Measurements from ENCODE around the gene LRSAM1.

LRSAM1 gene

DNA sequence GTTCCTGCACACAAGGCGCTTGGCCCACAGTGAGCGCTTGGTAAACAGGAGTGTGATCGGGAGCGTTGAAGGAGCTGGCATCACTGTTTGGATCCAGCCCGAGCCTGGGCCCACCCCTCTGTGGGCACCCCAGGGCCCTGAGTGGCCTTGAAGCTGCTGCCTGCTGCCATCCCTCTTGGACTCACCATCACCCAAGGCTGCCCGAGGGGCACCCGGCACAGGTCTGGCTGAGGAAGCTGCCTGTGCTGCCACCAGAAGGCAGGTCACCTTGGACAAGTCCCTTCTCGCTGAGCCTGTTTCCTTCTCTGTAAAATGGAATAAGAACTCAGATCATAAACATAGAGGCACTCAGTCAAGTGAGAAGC, 53.6 kb downstream of the LRSAM1 start:
- TF ChIP-seq, protein P1, sequence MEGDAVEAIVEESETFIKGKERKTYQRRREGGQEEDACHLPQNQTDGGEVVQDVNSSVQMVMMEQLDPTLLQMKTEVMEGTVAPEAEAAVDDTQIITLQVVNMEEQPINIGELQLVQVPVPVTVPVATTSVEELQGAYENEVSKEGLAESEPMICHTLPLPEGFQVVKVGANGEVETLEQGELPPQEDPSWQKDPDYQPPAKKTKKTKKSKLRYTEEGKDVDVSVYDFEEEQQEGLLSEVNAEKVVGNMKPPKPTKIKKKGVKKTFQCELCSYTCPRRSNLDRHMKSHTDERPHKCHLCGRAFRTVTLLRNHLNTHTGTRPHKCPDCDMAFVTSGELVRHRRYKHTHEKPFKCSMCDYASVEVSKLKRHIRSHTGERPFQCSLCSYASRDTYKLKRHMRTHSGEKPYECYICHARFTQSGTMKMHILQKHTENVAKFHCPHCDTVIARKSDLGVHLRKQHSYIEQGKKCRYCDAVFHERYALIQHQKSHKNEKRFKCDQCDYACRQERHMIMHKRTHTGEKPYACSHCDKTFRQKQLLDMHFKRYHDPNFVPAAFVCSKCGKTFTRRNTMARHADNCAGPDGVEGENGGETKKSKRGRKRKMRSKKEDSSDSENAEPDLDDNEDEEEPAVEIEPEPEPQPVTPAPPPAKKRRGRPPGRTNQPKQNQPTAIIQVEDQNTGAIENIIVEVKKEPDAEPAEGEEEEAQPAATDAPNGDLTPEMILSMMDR (IDR thresholded peaks at IDR 0.05; ENCODE audit: low read depth, low read length) = no peak
- no peak for DNase-seq (ENCODE audit: low read depth in 2 of 2)
- H3K4me3 ChIP-seq (replicated peaks in 1 of 2; ENCODE audit: low read depth in 2 of 2, low read length in 2 of 2) = no peak overlapping the region

DNA sequence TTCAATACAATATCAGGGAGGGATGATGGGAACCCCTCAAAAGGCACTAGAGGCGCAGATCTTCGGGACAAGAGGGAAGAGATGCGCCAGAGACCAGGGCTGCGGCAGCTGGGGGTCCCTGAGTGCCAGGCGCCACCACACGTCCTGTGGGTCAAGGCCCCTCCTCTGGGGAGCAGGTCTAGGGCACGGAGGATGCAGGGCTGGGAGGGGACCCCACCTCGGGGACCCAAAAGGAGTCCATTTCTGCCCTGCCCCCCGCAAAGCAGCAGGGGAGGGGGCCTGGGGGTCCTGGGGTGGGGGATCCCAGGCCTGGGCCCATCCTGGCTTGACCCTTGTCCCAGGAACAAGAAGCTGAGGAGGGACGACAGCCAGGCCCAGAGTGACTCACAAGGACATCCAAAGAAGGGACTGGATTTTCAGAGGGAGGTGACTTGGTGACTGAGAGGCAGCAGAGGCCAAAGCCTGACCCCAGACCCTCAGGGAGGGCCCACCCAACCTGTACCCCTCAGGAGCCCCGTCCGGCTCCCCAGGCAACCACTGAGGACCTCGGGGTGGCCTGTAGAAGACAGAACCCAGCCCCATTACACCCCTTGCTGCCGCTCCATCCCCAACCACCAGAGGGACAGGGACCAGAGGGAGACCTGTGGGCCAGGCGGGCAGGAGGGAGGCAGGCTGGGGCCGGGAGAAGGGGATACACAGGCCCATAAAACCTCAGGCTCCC, 54.2 kb downstream of the LRSAM1 start:
- TF ChIP-seq, protein P1 (IDR thresholded peaks at IDR 0.05; ENCODE audit: low read depth, low read length) = peak; percentile 58
- H3K4me3 ChIP-seq (replicated peaks in 1 of 2; ENCODE audit: low read depth in 2 of 2, low read length in 2 of 2) = no peak overlapping the region
- peak; percentile 50 to 55 for DNase-seq (ENCODE audit: low read depth in 2 of 2)

DNA sequence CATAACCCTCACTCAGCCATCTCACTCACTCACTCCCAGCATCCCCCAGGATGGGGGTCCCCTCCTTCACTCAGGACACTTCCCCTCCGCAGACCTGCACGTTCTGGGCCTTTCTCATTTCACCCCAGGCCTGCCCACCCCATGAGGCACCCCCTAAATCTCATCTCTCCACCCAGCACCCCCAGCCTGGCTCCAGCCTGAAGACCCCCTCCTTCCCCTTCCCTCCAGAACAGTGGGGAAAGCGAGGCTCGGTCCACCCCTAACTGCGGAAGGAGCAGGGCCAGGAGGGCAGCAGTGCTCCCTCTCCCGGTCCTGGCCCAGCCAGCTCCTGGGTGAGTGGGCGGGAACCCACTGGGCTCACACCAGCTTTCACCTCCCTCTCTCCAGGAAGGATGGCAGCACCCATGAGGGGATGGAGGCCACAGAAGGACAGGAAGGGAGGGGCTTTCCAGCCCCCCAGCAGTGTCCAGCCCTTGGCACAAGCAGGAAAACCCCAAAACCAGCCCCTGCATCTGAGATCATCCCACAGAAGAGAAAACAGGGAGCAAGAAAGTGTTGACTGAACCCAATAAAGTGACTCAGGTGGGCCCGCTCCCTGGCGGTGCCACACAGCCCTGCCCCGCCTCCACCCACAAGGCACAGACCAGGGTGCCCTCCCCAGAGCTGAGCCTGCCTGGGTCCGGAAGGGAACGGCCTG, 55.0 kb downstream of the LRSAM1 start:
- no peak overlapping the region for H3K4me3 ChIP-seq (replicated peaks in 1 of 2; ENCODE audit: low read depth in 2 of 2, low read length in 2 of 2)
- DNase-seq (ENCODE audit: low read depth in 2 of 2) = no peak
- TF ChIP-seq, protein P1 (IDR thresholded peaks at IDR 0.05; ENCODE audit: low read depth, low read length) = no peak

DNA sequence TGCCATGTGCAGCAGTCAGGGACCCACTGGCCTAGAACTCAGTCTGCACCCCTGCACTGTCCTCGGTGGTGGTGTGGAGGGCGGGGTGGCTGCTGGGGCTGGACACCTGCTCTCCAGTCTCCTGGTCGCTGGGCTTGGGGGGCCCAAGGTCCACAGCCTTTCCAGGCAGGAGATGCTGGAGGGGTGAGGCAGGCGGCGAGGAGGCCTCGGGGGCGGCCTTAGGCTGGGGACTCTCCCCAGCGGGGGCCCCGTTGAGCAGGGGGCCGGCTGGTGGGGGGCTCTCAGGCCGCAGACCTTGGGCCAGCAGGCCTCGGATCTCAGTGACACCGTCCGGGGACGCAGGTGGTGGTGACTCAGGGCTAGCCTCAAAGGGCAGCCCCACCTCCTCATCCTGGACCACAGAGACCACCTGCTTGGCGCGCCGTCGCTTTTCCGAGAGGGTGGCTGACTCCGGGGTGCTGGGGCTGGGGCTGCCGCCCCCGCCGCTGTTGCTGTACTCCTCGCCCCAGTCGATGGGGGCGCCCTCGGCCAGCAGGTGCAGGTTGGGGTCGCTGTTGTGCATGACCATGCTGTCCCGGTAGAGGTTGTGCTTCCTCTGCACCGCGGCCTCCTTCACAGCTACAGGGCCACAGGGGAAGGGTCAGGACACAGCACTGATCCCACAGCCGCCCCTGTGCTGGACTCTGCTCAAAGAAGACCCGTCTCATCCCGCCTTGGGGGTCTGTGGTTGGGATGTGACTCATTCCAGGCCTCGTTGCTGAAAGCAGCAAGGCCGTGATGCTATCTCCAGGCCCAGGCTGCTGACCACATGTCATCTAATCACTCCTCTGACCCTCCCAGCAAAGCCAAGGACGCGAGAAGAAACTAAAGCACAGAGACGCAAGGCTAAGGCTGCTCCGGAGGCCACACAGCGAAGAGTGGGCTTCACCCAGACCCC, 55.8 kb downstream of the LRSAM1 start:
- peak; percentile 34 to 40 for DNase-seq (ENCODE audit: low read depth in 2 of 2)
- no peak overlapping the region for H3K4me3 ChIP-seq (replicated peaks in 1 of 2; ENCODE audit: low read depth in 2 of 2, low read length in 2 of 2)
- TF ChIP-seq, protein P1 (IDR thresholded peaks at IDR 0.05; ENCODE audit: low read depth, low read length) = no peak

DNA sequence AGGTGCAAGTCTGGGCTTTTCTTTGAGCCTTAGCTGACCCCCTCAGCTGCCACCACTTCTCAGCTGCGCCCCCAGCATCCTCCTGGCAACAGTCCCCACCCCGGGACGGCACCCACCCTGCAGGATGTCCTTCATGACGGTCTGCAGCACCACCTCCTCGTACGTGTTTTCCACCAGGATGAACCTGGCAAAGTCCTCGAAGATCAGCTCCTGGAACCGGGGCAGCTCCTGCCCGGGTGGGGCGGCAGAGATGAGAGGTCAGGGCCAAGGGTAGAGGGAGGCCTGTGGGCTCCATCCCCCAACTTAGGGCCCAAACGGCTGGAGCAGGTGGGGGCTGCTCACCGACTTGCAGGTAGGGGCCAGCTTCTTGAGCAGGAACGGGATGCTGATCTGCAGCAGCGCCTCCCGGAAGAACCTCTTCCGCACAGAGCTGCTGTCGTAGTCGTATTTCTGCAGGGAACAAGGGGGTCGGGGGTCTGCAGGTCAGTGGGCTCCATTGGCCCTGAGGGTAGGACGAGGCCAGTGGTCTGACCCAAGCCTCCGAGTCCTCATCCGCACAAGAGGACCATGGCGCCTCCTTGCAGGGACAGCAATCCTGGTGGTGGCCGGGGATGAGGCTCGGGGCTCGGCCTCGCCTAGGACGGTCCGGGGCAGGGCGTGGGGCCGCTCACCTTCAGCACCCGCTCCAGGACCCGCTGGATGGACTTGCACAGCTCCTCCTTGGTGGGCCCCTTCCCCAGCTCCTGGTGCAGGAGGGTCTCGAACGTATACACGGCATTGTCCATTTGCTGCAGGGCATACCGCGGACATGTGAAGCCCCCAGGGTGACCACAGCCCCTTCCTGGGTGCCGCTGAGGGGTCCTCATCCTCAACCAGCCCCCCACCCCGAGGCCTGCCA, 56.7 kb downstream of the LRSAM1 start:
- TF ChIP-seq, protein P1 (IDR thresholded peaks at IDR 0.05; ENCODE audit: low read depth, low read length) = no peak
- no peak overlapping the region for H3K4me3 ChIP-seq (replicated peaks in 1 of 2; ENCODE audit: low read depth in 2 of 2, low read length in 2 of 2)
- DNase-seq (ENCODE audit: low read depth in 2 of 2) = no peak

DNA sequence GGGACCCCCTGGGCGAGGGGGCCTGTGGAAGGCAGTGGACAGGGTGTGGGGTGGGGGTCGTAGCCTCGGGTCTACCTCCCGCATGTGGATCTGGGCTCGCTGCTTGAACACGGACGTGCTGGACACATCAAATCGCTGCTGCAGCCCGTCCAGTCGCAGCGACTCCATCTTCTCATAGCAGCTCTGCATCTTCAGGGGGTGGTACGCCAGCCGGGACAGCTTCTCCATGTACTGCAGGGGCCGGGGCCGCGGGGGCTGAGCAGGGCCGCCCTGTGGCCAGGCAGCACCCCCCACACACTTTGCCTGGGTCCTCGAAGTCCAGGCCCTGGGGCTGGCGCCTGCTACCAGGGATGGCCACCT, 57.6 kb downstream of the LRSAM1 start:
- DNase-seq (ENCODE audit: low read depth in 2 of 2) = no peak
- TF ChIP-seq, protein P1 (IDR thresholded peaks at IDR 0.05; ENCODE audit: low read depth, low read length) = no peak
- H3K4me3 ChIP-seq (replicated peaks in 1 of 2; ENCODE audit: low read depth in 2 of 2, low read length in 2 of 2) = no peak overlapping the region

Data from cardiac fibroblast (primary cell).